HG02981 (cell line): ENCODE data around the gene METTL5.
A peak's percentile ranks its signal among the peaks of the same experiment; 100 is the strongest.
"Not testable (repeated sequence)": the region's sequence is repeated elsewhere in the genome, so short reads cannot be mapped to it uniquely, and the experiment has no call there.

Source experiments
- ATAC-seq: cut with Tn5 transposase; IDR thresholded peaks from one replicate; pipeline ENCODE4 v1.9.1; 2021; ENCODE audit warnings: mild to moderate bottlenecking, moderate library complexity; ENCODE audit not compliant: unreplicated experiment

The METTL5 gene

DNA sequence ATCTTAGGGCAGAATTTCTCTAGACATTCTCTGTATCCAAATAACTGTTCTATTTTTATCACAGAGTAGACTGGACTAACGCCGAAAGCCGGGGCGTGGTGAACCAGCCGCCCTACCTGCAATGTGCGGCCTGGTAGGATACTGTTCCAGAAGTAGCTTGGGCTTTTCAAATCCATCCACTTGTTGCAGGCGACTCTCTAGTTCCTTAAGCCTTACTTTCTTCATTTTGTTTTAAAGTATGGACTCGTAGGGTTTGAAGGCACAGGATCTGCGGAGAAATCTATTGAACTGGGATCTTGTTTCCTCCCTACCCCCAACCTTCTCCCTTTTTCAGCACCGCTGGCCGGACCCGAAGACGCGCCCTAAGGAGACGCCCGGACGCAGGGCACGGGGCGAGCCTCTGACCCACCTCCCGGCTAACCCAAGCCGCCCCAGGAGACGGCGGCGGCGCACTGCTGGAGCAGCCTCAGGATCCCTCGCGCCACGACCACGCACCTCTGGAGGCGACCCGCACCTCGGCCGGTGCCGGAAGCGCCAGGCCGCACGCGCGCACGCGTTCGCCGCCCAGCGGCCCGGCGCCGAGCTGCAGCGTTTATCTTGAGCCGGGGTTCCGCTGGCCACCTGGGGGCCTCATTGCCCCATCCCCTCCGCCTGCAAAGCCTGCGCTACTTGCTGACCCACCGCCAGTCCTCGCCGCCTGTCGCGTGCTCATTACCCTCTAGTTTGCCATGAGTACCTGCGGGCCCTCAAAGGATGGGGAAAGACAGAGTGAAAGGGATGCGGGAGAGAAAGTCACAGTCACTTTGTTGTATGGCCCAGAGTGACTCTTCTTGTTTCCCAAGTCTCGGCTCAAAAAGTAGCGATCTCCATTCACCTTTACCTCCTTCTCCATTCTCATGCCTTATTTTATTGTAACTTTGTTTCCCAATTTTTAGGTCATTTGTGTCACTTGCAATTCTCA, at the start of gene METTL5:
TSS of gene METTL5 (minus strand) at position 533 of the 961 bp plus-strand sequence. CDS start at position 225, 308 bp downstream.
- peak; percentile 58 for ATAC-seq

DNA sequence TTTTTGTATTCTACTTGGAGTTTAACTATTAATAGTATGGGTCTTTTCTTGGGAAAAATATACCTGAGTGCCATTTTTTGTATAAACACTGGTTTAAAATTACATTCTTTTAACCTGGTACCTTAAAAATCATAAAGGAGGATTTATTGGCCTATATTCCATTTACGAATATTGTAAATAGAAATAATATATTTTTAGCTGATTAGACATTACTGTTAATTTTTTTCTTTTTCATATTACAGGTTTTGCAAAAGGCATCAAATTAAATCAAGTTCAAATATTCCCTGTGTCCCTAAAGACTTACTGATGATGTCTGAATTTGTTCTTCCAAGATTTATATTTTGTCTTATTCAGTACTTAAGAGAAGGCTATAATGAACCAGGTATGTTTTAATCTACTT, 47.3 kb upstream of the METTL5 start:
- ATAC-seq, result no peak

DNA sequence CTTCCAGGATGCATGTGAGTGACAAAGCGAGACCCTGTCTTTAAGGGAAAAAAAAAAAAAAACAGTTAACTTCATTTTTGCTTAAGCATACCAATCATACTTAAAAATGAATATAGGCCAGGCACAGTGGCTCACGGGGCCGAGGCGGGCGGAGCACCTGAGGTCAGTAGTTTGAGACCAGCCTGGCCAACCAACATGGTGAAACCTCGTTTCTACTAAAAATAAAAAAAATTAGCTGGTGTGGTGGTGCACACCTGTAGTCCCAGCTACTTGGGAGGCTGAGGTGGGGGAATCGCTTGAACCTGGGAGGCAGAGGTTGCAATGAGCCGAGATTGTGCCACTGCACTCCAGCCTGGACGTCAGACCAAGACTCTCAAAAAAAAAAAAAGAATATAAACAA, 46.7 kb upstream of the METTL5 start:
- ATAC-seq, result not testable (repeated sequence)

DNA sequence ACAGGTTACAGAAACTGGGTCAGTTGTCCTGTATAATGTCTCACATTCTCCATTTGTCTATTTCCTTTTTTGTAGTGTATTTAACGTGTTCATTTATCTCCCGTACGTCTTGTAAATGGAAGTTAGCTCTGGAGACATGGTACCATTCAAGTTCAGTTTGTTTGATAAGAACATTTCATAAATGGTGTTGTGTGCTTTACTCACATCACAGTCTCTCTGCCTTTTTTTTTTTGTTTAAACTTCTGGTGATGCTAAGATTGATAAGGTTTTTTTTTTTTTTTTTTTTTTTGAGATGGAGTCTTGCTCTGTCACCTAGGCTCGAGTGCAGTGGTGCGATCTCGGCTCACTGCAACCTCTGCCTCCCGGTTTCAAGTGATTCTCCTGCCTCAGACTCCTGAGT, 44.2 kb upstream of the METTL5 start:
- ATAC-seq, result no peak

DNA sequence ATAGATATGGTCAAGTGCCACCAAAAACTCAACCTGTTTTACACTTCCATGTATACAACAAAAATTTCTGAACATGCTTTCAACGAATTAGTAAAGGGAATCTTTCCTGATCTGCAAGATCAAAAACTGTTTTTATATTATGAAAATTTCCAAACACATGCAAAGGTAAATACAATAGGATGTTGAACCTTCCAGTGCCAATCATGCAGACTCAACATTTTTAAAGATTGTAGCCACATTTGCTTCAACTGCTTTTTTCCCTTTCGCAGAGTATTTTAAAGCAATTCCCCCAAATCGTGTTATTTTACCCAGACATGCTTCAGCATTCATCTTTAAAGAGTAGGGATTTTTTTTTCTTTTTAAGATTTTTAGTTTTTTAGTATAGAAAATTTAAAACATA, 42.9 kb upstream of the METTL5 start:
- ATAC-seq, result no peak

DNA sequence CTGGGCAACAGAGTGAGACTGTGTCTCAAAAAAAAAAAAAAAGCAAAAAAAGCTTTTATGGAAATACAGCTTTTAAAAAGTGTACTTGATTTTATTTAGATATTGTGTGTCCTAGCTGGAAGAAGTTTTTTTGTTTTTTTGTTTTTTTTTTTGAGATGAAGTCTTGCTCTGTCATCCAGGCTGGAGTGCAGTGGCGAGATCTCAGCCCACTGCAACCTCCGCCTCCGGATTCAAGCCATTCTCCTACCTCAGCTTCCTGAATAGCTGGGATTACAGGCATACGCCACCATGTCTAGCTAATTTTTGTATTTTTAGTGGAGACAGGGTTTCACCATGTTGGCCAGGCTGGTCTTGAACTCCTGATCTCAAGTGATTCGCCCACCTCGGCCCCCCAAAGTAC, 41.5 kb upstream of the METTL5 start:
- ATAC-seq, result not testable (repeated sequence)

DNA sequence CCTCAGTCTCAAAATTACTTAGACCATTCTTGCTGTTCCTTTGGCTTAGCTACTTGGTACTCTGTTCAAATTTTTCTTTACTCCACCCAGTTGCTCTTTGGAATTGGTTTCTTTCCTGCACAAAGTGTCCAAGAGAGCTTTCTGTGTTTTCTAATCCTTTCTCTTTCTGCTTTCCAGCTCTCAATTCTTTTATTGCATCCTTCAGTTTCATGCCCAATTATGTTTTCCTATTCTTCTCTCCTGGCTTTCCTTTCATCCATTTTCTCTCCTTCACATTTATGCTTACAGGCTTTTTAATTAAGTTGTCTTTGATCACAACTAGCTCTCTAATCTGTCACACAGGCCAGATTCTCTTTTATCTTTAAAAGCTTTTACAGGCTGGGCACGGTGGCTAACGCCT, 40.8 kb upstream of the METTL5 start:
- no peak for ATAC-seq

DNA sequence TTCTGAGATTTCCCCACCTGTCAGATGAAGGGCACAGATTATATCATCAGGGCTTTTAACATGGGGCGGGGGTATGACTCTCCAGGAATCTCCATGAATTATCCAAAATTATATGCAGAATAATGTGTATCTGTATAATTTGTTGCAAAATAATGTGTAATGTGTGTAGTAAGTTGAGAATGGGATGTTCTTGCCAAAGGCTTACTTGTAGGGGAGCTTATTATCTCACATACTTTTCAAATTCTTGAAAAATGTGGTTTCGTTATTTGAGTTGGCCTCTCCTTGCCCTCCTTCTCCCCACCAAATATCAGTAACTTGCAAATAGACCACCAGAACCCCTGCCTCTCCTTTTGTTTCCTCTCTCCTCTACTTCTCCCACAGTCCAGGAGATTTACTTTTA, 38.1 kb upstream of the METTL5 start:
- ATAC-seq, result no peak

DNA sequence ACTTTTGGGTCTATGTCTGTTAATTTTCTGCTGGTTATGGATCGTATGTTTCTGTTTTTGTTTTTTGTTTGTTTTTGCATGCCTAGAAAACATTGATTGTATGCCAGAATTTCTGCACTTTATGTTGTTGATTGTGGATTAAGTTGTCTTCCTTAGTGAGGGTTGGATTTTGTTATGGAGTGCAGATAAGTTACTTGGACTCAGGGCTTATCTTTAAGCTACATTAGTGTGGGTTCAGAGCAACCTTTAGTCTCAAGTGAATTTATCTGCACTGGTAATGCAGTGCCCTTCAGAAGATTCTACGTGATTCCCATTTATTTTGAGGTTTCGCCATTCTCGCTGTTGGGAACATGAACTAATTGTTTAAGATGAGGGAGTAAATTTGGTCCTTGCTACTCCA, 35.4 kb upstream of the METTL5 start:
- ATAC-seq, result no peak

DNA sequence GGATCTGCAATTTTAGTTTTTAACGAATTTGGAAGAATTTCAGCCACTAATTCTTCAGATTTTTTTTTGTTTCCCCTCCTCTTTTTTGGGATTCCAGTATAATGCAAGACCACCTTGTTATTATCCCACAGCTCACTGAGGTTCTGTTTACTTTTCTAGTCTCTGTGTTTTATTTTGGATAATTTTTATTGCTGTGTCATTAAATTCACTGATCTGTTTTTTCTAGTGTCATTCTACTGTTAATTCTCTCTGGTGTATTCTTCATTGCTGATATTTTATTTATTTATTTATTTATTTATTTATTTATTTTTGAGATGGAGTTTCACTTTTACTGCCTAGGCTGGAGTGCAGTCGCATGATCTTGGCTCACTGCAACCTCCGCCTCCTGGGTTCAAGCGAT, 34.7 kb upstream of the METTL5 start:
- no peak for ATAC-seq

DNA sequence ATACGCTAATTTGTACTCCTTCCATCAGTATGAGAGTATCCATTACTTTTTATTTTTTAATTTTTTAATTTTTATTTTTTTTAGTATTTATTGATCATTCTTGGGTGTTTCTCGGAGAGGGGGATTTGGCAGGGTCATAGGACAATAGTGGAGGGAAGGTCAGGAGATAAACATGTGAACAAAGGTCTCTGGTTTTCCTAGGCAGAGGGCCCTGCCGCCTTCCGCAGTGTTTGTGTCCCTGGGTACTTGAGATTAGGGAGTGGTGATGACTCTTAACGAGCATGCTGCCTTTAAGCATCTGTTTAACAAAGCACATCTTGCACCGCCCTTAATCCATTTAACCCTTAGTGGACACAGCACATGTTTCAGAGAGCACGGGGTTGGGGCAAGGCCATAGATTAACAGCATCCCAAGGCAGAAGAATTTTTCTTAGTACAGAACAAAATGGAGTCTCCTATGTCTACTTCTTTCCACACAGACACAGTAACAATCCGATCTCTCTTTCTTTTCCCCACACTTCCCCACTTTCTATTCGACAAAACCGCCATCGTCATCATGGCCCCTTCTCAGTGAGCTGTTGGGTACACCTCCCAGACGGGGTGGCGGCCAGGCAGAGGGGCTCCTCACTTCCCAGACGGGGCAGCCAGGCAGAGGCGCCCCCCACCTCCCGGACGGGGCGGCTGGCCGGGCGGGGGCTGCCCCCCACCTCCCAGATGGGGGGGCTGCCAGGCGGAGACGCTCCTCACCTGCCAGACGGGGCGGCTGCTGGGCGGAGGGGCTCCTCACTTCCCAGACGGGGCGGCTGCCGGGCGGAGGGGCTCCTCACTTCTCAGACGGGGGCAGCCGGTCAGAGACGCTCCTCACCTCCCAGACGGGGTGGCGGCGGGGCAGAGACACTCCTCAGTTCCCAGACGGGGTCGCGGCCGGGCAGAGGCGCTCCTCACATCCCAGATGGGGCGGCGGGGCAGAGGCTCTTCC, 30.9 kb upstream of the METTL5 start:
- ATAC-seq, result not testable (repeated sequence)

DNA sequence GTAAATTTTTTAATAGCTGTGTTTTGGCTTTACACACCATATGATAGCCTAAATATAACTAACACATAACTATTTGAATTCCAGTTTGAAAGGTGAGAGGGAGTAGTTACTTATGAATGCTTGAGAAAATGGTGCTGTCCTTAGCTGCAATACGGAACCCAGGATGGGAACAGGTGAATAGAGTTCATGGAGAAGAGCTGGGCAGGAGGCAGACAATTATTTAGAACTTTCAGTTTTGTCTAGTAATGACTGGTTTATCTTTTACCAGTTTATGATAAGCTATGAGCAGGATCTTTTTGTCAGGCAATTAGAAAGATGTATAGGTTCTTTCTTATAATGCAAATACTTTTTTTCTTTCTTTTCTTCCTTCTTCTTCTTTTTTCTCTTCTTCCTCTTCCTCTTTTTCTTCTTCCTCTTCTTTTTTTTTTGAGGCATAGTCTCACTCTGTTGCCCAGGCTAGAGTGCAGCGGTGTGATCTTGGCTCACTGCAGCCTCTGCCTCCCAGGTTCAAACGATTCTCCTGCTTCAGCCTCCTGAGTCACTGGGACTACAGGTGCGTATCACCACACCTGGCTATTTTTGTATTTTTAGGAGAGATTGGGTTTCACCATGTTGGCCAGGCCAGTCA, 28.4 kb upstream of the METTL5 start:
- no peak for ATAC-seq

DNA sequence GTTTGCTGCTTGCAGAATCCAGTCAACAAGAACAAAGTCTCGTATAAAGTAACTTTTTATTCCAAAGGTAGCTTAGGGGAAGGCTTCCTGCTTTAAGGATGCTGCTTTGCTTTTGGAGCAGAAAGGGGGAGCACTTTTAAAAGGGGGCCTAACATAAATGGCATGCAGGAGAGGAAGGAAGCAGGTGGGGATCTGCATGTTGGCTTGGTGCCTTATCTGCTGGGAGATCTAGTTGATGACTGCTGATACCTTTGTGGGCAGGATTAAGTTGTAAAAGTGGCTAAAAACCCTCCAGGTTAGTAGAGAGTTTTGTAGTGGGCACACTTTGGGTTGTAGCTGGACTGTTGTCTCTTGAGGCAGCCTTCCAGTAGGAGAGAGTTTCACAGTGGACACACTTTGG, 25.0 kb upstream of the METTL5 start:
- no peak for ATAC-seq

DNA sequence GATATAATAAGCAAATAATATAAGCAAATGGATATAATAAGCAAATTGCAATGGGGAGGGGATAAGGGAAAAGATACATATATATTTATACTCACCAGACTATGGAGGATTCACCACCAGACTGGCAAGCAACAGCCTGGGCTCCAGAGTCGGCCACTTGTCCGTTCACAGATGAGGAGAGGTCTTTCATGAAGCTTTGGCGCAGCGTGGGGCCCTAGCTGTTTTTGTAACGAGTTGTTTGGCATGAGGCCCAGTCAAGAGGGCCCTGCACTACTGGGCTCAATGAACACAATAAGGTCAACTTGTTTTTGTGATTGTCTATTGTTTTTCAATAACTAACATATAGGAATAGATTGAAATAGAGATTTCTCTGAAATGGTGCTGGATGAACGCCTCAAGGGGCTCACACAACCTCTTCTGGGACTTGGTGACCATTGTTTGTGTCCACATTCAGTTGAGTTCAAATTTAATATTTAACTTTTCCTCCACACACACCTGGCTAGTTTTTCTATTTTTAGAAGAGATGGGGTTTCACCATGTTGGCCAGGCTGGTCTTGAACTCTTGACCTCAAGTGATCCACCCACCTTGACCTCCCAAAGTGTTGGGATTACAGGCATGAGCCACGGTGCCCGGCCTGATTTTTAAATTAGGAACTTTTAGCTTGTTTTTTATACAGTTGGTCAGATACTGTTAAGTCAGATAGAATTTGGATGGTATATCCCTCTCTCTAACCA, 24.4 kb upstream of the METTL5 start:
- ATAC-seq, result not testable (repeated sequence)

DNA sequence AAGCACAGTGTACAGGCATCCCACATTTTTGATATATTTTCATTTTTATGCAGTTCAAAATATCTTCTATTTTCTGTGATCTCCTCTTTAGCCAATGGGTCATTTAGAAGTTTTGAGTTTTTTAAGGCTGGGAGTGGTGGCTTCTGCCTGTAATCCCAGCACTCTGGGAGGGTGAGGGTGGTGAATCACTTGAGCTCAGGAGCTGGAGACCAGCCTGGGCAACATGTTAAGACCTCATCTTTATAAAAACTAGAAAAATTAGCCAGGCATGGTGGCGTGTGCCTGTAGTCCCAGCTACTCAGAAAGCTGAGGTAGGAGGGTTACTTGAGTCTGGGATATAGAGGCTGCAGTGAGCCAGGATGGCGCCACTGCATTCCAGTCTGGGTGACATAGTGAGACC, 20.3 kb upstream of the METTL5 start:
- no peak for ATAC-seq

DNA sequence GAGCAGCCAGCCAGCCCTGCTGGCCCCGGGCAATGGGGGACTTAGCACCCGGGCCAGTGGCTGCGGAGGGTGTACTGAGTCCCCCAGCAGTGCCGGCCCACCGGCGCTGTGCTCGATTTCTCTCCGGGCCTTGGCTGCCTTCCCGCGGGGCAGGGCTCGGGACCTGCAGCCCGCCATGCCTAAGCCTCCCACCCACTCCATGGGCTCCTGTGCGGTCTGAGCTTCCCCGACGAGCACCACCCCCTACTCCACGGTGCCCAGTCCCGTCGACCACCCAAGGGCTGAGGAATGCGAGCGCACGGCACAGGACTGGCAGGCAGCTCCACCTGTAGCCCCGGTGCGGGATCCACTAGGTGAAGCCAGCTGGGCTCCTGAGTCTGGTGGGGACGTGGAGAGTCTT, 16.9 kb upstream of the METTL5 start:
- not testable (repeated sequence) for ATAC-seq

DNA sequence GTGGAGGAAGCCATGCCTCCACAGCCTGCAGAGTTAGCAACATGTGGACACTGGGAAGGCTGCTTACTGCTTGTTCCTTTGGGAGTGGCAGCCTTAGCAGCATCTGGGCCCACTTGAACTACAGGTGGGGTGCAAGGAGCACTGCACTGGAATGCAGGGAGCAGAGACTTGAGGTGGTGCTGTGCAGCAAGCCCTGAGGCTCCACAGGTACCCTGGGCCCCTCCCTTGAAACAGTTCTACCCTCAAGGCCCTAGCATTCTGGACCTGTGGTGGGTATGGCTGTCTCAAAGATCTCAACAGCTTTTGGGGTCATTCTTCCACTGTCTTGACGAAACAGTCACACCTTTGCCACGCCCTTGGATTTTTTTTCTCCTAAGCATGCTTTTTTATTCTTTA, 16.0 kb upstream of the METTL5 start:
- no peak for ATAC-seq

DNA sequence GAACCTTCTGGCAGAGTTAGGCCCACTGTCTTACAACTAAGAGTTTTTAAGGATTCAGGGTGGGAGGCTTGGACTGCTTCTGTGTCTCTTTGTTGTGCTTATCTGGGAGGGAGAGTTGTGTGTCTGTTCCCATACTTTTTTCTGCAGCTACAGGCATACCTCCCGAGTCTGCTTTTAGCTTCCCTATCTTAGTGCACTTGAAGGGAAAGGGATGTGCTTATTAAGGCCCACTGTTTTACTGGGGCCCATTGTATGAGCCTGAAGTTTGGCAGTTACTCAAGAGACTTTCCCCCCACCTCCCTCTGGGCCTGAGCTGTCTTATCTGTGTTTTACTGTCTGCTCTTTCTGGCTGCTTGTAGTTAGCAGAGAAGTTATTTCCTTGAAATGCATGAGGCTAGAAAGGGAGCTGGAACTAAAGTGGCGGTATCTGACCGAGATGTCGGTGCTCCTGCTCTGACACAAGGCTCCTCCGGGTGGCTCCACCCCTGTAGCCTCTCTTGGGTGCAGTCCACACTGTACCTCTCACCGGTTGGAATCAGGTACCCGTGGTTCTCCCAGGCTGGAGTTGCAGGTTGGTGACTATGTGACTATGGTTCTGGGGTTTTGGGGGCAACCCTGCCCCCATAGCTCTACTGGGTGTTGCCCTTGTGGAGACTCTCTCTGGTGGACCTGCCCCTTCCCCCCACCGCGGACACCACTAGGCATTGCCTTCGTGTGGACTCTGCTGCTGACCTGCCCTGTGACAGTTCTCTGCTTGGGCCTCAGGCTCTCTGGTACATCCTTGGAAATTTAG, 15.4 kb upstream of the METTL5 start:
- no peak for ATAC-seq

DNA sequence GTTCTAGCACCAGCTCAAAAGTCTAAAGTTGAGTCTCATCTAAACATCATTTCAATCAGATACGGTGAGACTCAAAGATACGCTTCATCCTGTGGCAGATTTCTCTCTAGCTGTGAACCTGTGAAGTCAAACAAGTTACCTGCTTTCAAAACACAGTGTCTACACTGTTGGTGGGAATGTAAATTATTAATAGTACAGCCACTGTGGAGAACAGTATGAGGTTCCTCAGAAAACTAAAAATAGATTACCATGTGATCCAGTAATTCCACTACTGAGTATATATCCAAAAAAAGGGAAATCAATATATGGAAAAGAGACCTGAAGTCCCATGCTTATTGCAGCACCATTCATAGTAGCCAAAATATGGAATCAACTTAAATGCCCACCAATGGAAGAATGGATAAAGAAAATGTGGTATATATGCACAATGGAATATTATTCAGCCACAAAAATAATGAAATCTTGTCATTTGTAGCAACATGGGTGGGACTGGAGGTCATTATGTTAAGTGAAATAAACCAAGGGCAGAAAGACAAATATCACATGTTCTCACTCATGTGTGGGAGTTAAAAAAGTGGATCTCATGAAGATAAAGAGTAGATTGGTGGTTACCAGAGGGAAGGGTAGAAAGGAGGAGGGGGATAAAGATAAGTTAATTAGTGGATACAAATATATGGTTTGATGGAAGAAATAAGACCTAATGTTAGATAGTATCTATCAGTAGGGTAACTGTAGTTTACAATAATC, 14.2 kb upstream of the METTL5 start:
- no peak for ATAC-seq
